GM19455 (cell line): Measurements from ENCODE around the gene ALDH5A1.

Source experiments
- ATAC-seq: cut with Tn5 transposase; IDR thresholded peaks from one replicate; pipeline ENCODE4 v1.9.1; 2021; ENCODE audit not compliant: unreplicated experiment

The ALDH5A1 gene

DNA sequence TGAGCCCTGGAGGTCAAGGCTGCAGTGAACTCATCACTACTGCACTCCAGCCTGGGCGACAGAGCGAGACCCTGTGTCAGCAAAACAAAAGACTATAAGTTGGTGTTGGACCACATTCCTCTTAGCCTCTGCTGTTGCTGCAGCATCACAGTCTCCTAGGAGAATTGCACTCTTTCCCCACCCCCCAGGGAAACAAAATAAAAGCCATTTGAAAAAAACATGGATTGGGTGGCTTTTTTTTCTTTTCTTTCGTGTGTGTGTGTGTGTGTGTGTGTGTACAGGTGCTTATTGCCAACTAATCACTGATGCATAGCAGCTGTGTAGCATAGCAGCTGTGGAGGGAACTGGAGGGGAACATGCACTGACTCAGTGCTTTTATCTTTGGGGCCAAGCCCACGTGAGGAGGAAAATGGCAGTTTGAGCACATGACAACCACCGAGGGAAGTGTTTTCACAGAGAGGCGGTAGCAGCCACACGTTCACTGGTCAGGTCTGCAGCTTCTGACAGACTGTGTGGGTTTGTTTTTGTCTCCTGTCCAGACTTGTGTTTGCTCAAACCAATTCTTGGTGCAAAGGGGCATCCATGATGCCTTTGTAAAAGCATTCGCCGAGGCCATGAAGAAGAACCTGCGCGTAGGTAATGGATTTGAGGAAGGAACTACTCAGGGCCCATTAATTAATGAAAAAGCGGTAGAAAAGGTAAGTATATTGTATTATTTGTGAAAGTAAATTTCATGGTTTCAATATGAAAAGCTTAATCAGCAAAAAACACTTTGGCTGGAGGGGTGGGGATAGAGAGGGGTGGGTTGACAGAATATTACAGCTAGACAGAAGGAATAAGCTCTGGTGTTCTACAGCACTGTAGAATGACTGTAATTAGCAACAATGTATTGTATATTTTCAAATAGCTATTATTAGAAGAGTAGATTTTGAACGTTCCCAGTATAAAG, 27.7 kb downstream of the ALDH5A1 start:
- ATAC-seq: no peak

DNA sequence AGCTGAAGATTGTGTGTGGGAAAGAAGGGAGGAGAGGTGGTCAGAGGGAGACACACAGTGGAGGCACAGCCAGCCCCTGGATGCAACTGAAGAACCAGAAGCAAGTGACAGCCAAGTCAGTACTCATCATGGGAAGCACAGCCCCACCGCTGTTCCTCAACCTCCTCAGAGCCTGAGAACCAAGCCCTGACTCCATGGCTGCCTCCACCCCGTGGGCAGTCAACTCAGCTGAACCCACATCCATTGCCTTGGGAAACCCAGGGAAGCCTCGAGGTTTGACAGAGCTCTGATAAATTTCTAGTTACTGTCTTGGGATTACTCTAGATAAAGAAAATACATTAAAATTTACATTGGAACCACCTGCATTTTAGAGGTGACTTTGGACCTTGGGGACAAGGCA, 29.6 kb downstream of the ALDH5A1 start:
- ATAC-seq: no peak

DNA sequence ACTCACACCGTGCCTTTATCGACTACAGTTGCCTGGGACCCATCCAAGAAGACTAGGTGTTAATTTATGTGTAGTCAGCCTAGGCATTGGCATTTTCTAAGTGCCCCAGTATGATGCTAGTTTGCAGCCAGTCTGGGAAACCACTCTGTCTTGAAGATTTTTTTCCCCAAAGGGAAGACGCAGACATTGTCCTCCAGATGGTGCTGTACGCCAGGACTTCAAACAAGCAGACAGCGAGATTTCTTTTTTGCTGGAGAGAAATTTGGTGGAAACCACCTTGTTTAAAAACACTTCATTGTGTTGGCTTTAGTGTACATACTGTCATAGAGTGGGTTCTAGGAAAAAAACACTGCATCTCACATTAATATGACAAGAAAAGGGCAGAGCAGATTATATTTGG, 30.0 kb downstream of the ALDH5A1 start:
- no peak for ATAC-seq

DNA sequence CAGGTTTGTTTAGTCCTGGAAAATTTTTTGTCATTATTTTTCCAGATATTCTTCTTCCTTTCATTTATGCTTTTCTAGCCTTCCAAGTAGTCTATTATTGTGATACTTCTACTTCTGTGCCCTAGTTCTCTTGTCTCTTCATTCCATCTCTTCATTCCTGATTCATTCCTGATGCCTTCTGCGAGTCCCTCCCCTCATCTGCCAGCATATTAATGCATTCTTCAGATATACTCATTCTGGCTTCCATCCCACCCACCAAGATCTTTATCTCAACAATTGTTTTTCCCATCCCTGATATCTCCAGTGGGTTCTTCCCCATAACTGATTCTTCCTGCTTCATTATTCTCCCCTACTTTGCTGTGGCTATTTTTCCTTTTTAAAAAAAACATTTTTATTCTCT, 35.2 kb downstream of the ALDH5A1 start:
- no peak for ATAC-seq

DNA sequence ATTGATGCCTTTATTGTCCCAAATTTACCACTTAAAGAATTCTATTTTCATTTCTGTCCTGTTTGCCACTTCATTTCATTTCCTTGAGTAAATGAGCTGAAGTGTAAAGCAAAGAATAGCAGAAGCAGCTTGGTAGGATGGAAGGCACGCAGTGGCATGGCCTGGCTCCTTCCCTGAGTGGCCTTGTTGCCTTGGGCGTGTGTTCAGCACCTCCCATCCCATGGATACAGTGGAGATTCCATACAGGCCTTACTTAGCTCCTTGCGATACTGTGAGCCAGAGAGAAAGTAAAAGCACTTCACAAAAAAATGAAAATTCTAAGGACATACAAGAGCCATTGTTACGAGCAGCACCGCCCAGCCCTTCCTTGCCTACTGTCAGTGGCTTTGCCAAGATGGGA, 39.6 kb downstream of the ALDH5A1 start:
- no peak for ATAC-seq

DNA sequence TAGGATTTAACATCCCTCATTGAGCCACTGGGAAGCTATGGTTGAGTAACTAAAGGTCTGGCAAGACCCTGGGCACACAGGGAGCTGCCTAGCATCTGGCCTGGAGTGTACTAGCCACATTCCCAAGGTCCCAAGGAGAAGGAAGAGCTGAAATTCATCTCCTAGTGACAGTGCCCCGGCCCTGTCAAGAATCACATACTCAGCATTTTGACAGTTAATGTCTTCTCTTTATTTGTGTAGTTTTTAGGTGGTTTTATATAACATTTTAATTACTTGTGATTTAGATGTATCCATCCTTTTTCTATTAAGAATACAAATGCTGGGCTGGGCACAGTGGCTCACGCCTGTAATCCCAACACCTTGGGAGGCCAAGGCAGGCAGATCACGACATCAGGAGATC, 40.4 kb downstream of the ALDH5A1 start:
- ATAC-seq: no peak

DNA sequence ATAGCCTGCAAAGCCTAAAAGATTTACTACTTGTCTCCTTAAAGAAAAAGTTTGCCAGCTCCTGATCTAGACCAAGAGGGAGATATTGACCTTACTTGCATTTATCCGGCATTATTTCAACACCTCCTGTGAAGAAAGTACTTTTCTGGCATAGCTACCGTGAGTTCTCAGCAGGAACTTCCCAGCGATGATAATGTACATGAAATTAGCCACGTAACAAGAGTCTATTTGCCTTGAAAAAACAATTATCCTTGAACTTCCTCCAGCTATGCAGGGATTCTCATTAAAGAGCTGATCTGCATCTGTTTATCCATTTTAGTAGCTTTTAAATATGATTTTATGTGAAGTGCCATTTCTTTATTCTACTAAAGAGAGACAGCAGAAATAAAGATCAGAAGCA, 41.7 kb downstream of the ALDH5A1 start:
- ATAC-seq: no peak

DNA sequence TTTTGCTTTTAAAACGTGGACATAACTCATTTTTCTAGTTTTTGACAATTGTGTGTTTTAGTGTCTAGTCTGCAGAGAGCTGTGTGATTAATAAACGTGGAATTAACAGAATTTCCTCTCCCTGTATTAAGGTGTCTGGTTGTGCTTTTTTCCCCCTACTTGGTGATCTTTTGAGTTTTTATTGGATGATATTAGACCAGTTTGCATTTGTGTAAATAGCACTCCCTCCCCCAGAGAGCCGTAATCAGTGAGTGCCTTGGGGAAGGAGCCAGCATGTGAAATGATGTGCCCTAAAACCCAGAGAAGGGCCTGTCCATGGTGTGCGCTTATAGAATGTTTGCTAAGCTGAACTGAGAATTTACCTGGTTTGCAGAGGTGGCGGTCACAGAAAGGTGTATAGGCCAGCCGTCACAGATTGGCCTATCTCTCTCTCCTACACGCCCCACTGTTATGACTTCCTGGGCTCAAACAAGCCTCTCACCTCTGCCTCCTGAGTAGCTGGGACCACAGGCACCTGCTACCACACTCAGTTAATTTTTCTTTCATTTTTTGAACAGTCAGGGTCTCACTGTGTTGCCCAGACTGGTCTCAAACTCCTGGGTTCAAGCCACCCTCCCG, 42.4 kb downstream of the ALDH5A1 start:
- no peak for ATAC-seq

DNA sequence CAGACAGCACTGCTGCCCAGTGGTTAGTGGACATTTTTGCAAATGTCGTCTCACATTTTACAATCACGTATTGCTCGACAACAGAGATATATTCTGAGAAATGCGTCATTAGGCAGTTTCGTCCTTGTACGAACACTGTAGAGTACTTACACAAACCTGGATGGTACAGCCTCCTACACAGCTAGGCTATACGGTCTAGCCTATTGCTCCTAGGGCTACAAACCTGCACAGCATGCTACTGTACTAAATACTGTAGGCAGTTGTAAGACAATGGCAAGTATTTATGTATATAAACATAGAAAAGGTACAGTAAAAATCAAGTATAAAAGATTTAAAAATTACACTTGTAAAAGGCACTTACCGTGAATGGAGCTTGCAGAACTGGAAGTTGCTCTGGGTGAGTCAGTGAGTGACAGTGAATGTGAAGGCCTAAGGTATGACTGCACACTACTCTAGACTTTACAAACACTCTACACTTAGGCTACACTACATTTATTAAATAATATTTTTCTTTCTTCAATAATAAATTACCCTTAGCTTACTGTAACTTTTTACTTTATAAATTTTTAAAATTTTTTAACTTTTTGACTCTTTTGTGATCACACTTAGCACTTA, 43.1 kb downstream of the ALDH5A1 start:
- ATAC-seq: no peak

DNA sequence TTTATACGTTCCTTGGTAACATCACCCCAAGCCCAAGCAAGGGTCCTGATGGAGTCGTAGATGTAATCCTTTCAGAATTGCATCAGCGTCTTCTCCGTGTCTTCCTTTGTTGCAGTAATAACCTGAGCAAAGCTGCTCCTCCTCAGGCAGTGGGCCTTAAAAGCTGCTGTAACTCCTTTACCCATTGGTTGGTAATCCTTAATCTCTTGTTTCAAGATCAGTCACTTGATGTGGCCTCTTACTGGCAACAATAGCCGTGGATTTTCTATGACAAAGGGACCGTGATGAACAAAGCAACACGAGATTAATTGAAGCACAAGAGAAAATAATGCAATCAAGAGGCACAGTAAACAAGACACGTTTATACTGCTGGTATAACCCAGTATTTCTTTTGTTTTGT, 44.6 kb downstream of the ALDH5A1 start:
- no peak for ATAC-seq

DNA sequence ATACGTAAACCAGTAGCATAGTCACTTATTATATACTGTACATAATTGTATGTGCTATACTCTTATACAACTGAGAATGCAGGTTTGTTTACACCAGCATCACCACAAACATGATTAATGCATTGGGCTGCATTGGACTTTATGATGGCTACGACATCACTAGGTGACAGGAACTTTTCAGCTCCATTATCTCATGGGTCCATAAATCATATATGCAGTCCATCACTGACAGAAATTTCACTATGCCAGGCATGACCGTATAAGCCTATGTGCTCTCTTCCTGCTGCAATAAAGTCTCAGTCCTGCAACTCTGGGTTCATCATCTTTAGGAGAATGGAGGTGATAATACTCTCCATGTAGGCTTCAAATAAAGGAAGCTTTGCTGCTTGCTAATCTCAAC, 45.4 kb downstream of the ALDH5A1 start:
- no peak for ATAC-seq

DNA sequence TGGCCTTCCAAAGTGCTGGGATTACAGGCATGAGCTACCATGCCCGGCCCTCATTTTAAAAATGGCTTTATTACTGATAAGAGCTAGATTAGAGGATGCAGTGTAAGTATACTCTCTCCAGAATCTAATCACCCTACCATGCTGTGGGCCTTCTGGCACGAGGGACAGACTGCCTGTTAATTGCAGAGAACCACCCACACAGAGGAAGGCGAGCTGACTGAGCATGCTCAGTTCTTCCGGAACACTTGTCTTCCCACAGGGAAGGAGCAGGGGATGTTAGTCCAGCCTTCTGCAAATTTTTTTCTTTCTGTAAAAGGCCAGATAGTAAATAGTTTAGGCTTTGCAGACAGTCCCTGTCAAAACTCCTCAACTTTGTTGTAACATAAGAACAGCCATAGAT, 48.9 kb downstream of the ALDH5A1 start:
- ATAC-seq: no peak

DNA sequence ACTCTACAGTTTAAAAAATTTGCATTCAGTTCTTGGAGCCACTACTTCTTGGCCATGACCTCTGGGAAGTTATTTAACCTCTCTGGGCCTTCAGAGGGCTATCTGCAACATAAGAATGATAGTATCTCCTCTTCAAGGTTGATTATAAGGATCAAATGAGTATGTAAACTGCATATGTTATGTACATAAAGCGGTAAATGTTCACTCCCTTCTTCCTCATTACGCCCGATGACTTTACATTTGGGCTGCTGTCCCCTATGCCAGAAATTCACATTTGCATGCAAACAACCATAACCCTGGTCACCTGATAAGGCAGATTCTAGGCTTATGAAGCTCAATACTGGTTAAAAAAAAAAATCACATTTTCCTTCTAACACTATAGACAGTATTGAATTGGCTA, 50.4 kb downstream of the ALDH5A1 start:
- no peak for ATAC-seq

DNA sequence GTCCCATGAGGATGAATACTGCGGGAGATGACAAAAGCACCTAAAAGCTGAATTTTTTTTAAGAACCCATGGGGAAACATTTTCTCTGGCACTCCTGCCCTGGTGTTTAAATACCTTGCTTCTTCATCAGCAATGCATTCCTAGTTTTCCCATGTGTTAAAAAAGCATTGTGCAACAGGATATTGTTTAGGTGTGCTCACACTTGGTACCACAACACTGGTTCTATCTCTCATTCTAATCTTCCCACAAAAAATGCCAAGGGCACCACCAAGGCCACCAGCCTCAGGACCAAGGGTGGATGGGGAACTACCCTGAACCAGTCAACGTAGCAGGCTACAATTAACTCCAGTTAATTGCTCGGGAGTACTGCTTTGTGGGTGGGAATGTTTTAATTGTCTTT, 50.9 kb downstream of the ALDH5A1 start:
- ATAC-seq: no peak

DNA sequence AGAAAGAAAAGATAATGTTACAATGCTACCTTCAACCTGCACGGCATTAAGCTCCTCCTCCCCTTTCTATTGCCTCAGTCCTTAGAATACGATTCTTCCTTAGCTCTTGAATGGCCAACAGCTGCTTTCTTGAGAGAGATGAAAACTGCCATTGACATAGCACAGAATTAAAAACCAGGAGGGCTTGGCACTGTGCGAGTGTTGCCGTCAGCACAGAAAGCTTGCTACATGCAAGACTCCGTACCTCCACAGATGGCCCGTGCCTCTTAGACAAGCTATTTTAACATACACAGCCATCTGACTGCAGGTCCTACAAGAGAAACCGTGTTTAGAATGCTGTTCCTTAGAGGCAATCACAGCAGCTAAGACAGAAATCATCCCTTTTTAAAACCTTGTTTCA, 51.7 kb downstream of the ALDH5A1 start:
- no peak for ATAC-seq

DNA sequence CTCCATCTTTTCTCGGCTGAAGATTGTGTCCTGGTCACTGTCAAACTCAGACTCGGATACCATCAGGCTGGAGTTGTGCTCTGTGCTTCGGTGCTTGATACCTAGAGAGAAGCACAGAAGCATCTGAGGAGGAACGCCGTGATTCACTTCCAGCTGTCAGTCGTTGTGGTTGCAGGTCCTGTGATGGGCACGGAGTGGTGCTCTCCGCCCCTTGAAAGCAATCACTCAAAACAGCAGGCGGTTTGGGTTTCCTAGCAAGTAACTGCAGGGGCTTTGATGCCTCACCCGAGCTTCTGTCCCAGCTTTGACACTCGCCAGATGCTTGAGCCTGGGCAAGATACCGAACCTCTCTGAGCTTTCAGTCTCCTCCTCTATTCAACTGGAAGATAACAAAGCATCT, 52.5 kb downstream of the ALDH5A1 start:
- ATAC-seq: no peak

DNA sequence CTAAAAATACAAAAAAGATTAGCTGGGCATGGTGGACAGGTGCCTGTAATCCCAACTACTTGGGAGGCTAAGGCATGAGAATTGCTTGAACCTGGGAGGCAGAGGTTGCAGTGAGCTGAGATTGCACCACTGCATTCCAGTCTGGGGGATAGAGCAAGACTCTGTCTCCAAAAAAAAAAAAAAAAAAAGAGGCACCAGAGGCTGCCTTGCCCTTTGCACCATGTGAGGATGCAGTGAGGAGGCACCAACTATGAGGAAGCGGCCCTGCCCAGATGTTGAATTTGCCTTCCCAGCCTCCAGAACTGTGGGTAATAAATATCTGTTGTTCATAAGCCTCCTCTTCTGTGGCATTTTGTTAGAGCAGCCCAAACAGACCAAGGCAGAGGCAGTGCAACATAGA, 54.4 kb downstream of the ALDH5A1 start:
- ATAC-seq: no peak

DNA sequence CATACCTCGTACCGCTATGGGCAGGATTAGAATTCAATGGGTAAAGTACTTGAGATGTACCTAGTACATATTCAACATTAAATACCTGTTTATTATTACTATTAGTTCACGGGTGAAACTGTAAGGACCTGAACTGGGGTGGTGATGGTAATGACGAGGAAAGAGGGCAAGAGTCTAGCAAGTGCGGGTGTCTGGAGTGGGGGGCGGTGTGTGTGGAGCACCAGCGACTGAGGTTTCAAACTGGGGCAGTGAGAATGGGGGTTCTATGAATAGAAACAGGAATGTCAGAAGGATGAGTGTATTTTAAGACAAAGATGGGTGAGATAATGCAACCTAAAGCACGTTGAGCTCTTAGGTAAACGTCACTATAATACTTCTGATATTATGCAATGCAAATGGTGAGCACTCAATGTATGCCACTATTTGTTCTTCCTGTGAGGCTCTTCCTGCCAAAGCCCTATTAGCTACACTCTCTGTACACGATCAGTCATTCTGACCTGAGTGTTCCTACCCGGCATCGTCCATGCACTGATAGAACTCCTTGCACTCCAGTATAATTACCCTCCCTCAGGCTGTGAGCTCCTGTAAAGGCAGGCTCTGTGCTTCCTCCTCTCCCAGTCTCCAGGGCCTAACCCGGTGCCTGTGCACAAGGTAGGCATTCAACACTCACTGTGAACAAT, 55.0 kb downstream of the ALDH5A1 start:
- no peak for ATAC-seq

DNA sequence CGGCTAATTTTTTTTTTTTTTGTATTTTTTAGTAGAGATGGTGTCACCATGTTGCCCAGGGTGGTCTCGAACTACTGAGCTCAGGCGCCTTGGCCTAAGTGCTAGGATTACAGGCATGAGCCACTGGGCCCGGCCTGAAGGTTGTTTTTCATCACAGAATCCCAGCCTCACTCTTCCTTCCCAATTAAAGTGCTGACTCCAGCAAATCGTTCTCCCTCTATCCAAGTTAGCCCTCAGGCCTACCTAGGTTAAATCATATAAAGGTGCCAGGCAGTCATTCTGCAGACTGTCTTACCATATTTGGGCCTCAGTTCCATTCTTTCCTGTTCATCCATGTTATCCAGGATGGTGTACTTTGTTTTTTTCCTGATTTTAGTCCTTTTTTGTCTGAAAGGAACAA, 56.4 kb downstream of the ALDH5A1 start:
- ATAC-seq: no peak

DNA sequence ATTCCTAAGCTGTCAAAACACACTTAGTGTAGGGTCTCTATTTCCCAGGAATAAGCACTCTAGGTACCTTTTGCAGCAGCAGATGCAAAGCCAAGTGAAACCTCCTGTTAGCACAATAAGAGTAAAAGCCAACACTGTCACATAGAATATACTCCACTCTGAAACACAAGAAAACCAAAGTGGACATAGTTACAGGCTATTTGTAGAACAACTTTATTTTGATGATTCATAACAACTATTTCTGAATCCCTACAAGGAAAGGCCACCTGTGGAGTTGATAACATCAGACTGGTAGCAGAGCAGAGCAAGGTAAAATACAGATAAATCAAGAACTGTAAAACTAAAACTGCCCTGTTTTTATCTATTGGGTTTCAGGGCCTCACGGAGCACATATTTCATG, 59.7 kb downstream of the ALDH5A1 start:
- no peak for ATAC-seq

DNA sequence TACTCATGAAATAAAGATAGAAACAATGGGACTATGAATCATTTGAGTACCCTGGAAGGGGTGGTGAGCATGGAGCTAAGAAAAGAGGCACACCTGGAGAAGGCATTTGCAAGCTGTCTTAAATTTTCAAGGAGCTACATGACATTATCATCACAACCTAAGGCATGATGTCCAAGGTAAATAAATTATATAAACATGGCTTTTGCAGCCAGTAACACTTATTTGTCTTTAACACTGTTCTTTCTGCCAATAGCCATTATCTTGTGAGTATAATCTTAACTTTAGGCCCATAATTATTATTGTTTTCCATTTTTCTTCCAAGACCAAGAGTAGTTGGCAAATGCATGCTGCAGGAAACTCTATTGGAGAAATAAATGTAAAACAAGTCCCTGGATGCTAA, 63.7 kb downstream of the ALDH5A1 start:
- no peak for ATAC-seq

DNA sequence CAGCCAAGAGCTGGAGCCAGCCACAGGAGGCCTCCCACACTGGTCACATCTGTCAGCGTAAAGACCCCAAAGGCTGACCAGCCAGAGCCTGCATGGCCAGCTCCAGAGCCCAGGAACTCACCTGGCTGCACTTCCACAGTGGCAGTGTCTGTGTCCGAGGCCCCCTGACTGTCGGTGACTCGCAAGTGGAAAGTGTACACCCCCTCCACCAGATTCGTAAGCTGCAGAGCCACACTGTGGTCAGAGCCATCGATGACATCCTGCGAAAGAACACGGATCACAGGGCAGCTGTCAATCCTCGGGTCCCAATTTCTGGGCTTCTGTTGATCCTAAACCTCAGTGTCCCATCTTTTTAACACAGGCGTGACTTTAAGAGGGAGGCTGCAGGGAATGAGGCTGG, 69.3 kb downstream of the ALDH5A1 start:
- no peak for ATAC-seq
